Esophagus muscularis mucosa (tissue), 4 donors: Measurements from ENCODE around the gene CLK4.

ENCODE experiments used
- EP300 ChIP-seq: sonication (generic); formaldehyde crosslinking; IDR thresholded peaks from one replicate; pipeline ENCODE4 v1.6.1; 2017; ENCODE audit warnings: antibody characterized with exemption
- POLR2A ChIP-seq: fragments of 450-650 bp; IDR thresholded peaks from one replicate; pipeline ENCODE4 v1.6.1; 2017; ENCODE audit warnings: antibody characterized with exemption, moderate library complexity, mild to moderate bottlenecking, low read depth
- TF ChIP-seq, protein P1 (sequence below), 3 experiments: fragments of 200-600 bp in 2 of 3; fragments of 450-650 bp in 1 of 3; sonication (generic) in 2 of 3; IDR thresholded peaks; one replicate each; pipeline ENCODE4 v1.5.1; 2017 to 2019; ENCODE audit warnings: antibody characterized with exemption in 3 of 3, mild to moderate bottlenecking in 2 of 3, moderate library complexity in 1 of 3

DNA sequence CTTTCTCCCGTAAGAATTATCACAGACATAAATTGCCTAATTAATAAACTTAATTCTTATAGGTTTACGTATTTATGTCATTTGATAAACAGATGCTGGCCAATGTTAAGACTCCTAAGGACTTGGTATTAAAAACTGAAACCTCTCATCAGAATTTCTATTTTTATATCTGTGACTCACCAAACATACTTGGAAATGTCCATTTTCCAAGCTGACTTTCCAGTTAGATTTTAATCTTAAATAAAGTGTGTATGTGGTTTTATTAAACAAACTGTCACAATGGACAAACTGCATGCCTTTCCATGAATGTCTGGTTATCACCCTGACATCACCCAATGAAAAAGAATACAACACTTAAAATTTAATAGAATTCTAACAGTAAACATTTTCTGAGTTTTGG lies 24.1 kb downstream of the CLK4 start:
- no peak for TF ChIP-seq POLR2A
- TF ChIP-seq, protein P1, sequence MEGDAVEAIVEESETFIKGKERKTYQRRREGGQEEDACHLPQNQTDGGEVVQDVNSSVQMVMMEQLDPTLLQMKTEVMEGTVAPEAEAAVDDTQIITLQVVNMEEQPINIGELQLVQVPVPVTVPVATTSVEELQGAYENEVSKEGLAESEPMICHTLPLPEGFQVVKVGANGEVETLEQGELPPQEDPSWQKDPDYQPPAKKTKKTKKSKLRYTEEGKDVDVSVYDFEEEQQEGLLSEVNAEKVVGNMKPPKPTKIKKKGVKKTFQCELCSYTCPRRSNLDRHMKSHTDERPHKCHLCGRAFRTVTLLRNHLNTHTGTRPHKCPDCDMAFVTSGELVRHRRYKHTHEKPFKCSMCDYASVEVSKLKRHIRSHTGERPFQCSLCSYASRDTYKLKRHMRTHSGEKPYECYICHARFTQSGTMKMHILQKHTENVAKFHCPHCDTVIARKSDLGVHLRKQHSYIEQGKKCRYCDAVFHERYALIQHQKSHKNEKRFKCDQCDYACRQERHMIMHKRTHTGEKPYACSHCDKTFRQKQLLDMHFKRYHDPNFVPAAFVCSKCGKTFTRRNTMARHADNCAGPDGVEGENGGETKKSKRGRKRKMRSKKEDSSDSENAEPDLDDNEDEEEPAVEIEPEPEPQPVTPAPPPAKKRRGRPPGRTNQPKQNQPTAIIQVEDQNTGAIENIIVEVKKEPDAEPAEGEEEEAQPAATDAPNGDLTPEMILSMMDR (IDR thresholded peaks at IDR 0.05), result no peak
- TF ChIP-seq EP300, result no peak
